ENCODE measurements around the gene PKD1L1.

DNA sequence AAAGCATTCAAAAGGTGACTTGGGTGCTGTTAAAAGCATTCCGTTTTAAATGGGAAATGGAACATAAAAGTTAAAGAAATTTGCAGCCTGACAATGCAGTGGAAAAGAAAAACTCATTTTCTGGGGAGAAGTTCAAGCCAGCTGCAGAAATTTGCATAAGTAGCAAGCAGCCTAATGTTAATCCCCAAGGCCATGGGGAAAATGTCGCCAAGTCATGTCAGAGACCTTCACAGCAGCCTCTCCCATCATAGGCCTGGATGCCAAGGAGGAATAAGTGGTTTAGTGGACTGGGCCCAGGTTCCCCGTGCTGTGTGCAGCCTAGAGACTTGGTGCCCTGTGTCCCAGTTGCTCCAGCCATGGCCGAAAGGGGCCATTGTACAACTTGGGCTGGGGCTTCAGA lies 154.2 kb downstream of the PKD1L1 start:
- TF ChIP-seq, protein P1, sequence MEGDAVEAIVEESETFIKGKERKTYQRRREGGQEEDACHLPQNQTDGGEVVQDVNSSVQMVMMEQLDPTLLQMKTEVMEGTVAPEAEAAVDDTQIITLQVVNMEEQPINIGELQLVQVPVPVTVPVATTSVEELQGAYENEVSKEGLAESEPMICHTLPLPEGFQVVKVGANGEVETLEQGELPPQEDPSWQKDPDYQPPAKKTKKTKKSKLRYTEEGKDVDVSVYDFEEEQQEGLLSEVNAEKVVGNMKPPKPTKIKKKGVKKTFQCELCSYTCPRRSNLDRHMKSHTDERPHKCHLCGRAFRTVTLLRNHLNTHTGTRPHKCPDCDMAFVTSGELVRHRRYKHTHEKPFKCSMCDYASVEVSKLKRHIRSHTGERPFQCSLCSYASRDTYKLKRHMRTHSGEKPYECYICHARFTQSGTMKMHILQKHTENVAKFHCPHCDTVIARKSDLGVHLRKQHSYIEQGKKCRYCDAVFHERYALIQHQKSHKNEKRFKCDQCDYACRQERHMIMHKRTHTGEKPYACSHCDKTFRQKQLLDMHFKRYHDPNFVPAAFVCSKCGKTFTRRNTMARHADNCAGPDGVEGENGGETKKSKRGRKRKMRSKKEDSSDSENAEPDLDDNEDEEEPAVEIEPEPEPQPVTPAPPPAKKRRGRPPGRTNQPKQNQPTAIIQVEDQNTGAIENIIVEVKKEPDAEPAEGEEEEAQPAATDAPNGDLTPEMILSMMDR (tag by site-specific recombination; IDR thresholded peaks at IDR 0.05) = no peak
- TF ChIP-seq, protein P2, sequence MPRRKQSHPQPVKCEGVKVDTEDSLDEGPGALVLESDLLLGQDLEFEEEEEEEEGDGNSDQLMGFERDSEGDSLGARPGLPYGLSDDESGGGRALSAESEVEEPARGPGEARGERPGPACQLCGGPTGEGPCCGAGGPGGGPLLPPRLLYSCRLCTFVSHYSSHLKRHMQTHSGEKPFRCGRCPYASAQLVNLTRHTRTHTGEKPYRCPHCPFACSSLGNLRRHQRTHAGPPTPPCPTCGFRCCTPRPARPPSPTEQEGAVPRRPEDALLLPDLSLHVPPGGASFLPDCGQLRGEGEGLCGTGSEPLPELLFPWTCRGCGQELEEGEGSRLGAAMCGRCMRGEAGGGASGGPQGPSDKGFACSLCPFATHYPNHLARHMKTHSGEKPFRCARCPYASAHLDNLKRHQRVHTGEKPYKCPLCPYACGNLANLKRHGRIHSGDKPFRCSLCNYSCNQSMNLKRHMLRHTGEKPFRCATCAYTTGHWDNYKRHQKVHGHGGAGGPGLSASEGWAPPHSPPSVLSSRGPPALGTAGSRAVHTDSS (tag by site-specific recombination; IDR thresholded peaks at IDR 0.05) = no peak
- TF ChIP-seq, protein P3, sequence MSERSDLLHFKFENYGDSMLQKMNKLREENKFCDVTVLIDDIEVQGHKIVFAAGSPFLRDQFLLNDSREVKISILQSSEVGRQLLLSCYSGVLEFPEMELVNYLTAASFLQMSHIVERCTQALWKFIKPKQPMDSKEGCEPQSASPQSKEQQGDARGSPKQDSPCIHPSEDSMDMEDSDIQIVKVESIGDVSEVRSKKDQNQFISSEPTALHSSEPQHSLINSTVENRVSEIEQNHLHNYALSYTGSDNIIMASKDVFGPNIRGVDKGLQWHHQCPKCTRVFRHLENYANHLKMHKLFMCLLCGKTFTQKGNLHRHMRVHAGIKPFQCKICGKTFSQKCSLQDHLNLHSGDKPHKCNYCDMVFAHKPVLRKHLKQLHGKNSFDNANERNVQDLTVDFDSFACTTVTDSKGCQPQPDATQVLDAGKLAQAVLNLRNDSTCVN (tag by site-specific recombination; optimal IDR thresholded peaks at IDR 0.05) = no peak
- no peak for TF ChIP-seq ZFP37 (tag by site-specific recombination; IDR thresholded peaks at IDR 0.05)
- TF ChIP-seq REPIN1 (tag by site-specific recombination; IDR thresholded peaks at IDR 0.05; ENCODE audit: low read depth) = no peak
- TF ChIP-seq ZNF658 (tag by site-specific recombination; IDR thresholded peaks at IDR 0.05) = no peak
- TF ChIP-seq KLF10 (tag by site-specific recombination; IDR thresholded peaks at IDR 0.05) = no peak
- TF ChIP-seq ZNF626 (tag by site-specific recombination; IDR thresholded peaks at IDR 0.05) = no peak

All from HEK293 (cell line).